Transverse colon (tissue), 4 donors: ENCODE data around the gene SF3B4.

Source experiments
- POLR2A ChIP-seq: fragments of 450-650 bp; IDR thresholded peaks from one replicate; pipeline ENCODE4 v1.6.1; 2016; ENCODE audit warnings: antibody characterized with exemption, mild to moderate bottlenecking, moderate library complexity
- POLR2AphosphoS5 ChIP-seq, 3 donors: sonication (generic); formaldehyde crosslinking; IDR thresholded peaks; one replicate each; pipeline ENCODE4 v1.6.1; 2016; ENCODE audit warnings: antibody characterized with exemption in 3 of 3
- TF ChIP-seq, protein P1 (sequence below), 5 experiments: fragments of 200-600 bp in 3 of 5; fragments of 450-650 bp in 2 of 5; sonication (generic) in 3 of 5; IDR thresholded peaks; 1 replicate in 2 of 5; 2 replicates in 3 of 5; pipeline ENCODE4 v1.5.1; 2016 to 2017; ENCODE audit warnings: antibody characterized with exemption in 5 of 5, inconsistent platforms in 3 of 5, mild to moderate bottlenecking in 2 of 5, moderate library complexity in 1 of 5

DNA sequence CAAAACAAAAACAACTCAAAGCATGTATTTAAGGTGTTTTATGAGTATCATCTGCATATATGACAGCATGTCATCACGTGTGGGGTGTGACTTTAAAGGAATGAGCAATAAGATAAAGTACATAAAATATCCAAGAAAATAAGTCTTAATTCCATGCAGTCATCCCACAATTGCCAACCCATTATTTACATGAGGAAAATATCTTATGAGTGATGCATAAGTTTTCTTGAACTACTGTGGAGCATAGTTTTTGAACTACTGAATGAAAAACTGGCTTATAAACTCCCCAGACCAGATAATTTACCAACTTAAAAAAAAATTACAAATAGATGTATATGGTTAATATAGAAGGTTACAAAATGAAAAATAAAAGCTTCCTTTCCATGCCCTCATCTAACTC, 38.8 kb upstream of the SF3B4 start:
- TF ChIP-seq, protein P1, sequence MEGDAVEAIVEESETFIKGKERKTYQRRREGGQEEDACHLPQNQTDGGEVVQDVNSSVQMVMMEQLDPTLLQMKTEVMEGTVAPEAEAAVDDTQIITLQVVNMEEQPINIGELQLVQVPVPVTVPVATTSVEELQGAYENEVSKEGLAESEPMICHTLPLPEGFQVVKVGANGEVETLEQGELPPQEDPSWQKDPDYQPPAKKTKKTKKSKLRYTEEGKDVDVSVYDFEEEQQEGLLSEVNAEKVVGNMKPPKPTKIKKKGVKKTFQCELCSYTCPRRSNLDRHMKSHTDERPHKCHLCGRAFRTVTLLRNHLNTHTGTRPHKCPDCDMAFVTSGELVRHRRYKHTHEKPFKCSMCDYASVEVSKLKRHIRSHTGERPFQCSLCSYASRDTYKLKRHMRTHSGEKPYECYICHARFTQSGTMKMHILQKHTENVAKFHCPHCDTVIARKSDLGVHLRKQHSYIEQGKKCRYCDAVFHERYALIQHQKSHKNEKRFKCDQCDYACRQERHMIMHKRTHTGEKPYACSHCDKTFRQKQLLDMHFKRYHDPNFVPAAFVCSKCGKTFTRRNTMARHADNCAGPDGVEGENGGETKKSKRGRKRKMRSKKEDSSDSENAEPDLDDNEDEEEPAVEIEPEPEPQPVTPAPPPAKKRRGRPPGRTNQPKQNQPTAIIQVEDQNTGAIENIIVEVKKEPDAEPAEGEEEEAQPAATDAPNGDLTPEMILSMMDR (IDR thresholded peaks at IDR 0.05), result no peak
- no peak for TF ChIP-seq POLR2AphosphoS5 (IDR thresholded peaks at IDR 0.05)
- no peak for TF ChIP-seq POLR2A
